Ovary (tissue), 9 donors: ENCODE measurements around the gene ELOVL2. TPM values are rescaled to one million over a fixed set of nuclear protein-coding genes. Genes with fewer than 3 reads are reported as not detected.

Source experiments
- DNase-seq, 5 donors: peaks; one replicate each; pipeline ENCODE4 v3.0.0-alpha.2; 2019 to 2020
- H3K27ac ChIP-seq, 2 donors: fragments of 200-600 bp; one replicate each; pipeline versions ENCODE4 v1.5.1 to v1.8.0; 2019 to 2022
- H3K27me3 ChIP-seq: fragments of 200-600 bp; one replicate; pipeline ENCODE4 v1.8.0; 2022
- H3K36me3 ChIP-seq: fragments of 200-600 bp; sonication (generic); one replicate; pipeline ENCODE4 v1.5.1; 2019
- H3K4me1 ChIP-seq: one replicate; pipeline ENCODE4 v1.8.1; 2013; ENCODE audit warnings: mild to moderate bottlenecking, moderate library complexity; ENCODE audit not compliant: insufficient read depth
- H3K4me3 ChIP-seq: fragments of 200-600 bp; sonication (generic); one replicate; pipeline ENCODE4 v1.5.1; 2017
- H3K9me3 ChIP-seq, 2 donors: fragments of 200-600 bp in 1 of 2; sonication (generic) in 1 of 2; one replicate each; pipeline versions ENCODE4 v1.5.1 to v1.8.1; 2013 to 2019; ENCODE audit warnings: mild to moderate bottlenecking in 1 of 2, moderate library complexity in 1 of 2
- CTCF ChIP-seq, 3 donors: fragments of 450-650 bp in 2 of 3; fragments of 200-600 bp in 1 of 3; IDR thresholded peaks; one replicate each; pipeline versions ENCODE4 v1.5.1 to v1.8.0; 2016 to 2022; ENCODE audit warnings: antibody characterized with exemption in 3 of 3, mild to moderate bottlenecking in 1 of 3
- EP300 ChIP-seq: sonication (generic); formaldehyde crosslinking; IDR thresholded peaks from one replicate; pipeline ENCODE4 v1.6.1; 2017; ENCODE audit warnings: antibody characterized with exemption
- POLR2A ChIP-seq: fragments of 450-650 bp; IDR thresholded peaks from one replicate; pipeline ENCODE4 v1.6.1; 2017; ENCODE audit warnings: antibody characterized with exemption, mild to moderate bottlenecking, moderate library complexity
- WGBS, 3 donors: extraction: QIAGEN DNeasy Blood & Tissue Kit in 1 of 3; methylation state at CpG; one replicate each; pipeline versions ENCODE4 v1.1.5 to v1.1.7; 2013 to 2017; 5-methylcytosine and 5-hydroxymethylcytosine counted together
- intact Hi-C, 4 donors: fragments of 100-400 bp; cut with DNase I; formaldehyde crosslinking; loops; one replicate each; pipeline versions ENCODE4 v1.11.0 to v1.15.1; 2022 to 2023
- polyA plus RNA-seq, 2 donors: library from polyadenylated mRNA; stranded (reverse); fragments of 200-250 nt in 1 of 2; fragments of 350-450 nt in 1 of 2; fragmentation: Illumina TruSeq in 1 of 2; extraction: RNeasy Lipid Tissue Mini Kit (QIAGEN cat#74804) in 1 of 2; gene quantifications; one replicate each; pipeline ENCODE4 v1.2.3, GENCODE V29; 2013 to 2014
- total RNA-seq, 7 donors: library from RNA; depleted of rRNA in 2 of 7; stranded (reverse); fragments of >200 nt in 2 of 7; fragmentation: NEBNext Ultra II Directional in 3 of 7; extraction: Animal tissue kit (Norgen Biotek cat#: 25700) in 3 of 7; gene quantifications; one replicate each; pipeline versions ENCODE4 v1.1.0 to v1.2.4, GENCODE V29; 2016 to 2023
- donor health status: DM: no; HTN: no; CAD: no; lungs with moderate emphysema.
- donor health status: DM: no; HTN: no; CAD: no.
- donor health status: Bipolar disorder and iron deficiency.
- donor health status: DM: yes; HTN: yes; CAD: no.
- donor health status: DM: no; HTN: no; CAD: no.
- donor health status: DM: yes; HTN: yes; CAD: no.

ELOVL2 gene
- total and polyA plus RNA-seq, 9 donors: 0.11 to 1.4 (median 0.28) TPM; not detected in 1

- Histone ChIP-seq H3K9me3 (no peaks in the 10 kb centered on the region), H3K27me3 (no peaks in the 10 kb centered on the region), H3K36me3 (no peaks in the 10 kb centered on the region), H3K4me3 (no peak overlapping the region), H3K4me1 (no peaks in the 10 kb centered on the region), H3K27ac (no peak overlapping the region)
- TF ChIP-seq EP300 (no peak), CTCF (IDR thresholded peaks at IDR 0.05) (no peak), POLR2A (no peak)
- intact Hi-C loops: no loop called here
- 89 to 94% (median 94%) methylated on average over 2 of the region's 2 CpGs for WGBS, 3 donors
- no peak for DNase-seq
Measured at GRCh38 chr6:11002176-11002575, 41.9 kb downstream of the ELOVL2 start.

- H3K27ac ChIP-seq: no peak overlapping the region
- H3K27me3 ChIP-seq: no peaks in the 10 kb centered on the region
- no peaks in the 10 kb centered on the region for H3K36me3 ChIP-seq
- DNase-seq: no peak
- whole genome bisulfite sequencing, 3 donors: 0 to 6% (median 3%) methylated on average over 2 of the region's 2 CpGs
- H3K4me1 ChIP-seq: no peaks in the 10 kb centered on the region
- no peak for TF ChIP-seq CTCF (IDR thresholded peaks at IDR 0.05)
- TF ChIP-seq POLR2A: no peak
- no peak for TF ChIP-seq EP300
- intact Hi-C loops: no loop called here
- H3K9me3 ChIP-seq: no peaks in the 10 kb centered on the region
- H3K4me3 ChIP-seq: no peak overlapping the region
Measured at GRCh38 chr6:10999994-11000393, 44.1 kb downstream of the ELOVL2 start.

GRCh38 chr6:10995114-10995707 is 48.9 kb downstream of the ELOVL2 start:
- TF ChIP-seq EP300 (no peak), CTCF (IDR thresholded peaks at IDR 0.05) (no peak), POLR2A (no peak)
- H3K27me3 ChIP-seq: no peaks in the 10 kb centered on the region
- no peak for DNase-seq
- WGBS, 3 donors: 57 to 62% (median 59%) methylated on average over 4 of the region's 4 CpGs
- H3K9me3 ChIP-seq: no peaks in the 10 kb centered on the region
- no peak overlapping the region for H3K27ac ChIP-seq
- no peaks in the 10 kb centered on the region for H3K4me1 ChIP-seq
- H3K36me3 ChIP-seq: no peaks in the 10 kb centered on the region
- intact Hi-C loops: no loop called here
- no peak overlapping the region for H3K4me3 ChIP-seq

- Histone ChIP-seq H3K4me3 (no peak overlapping the region), H3K27ac (no peak overlapping the region), H3K27me3 (no peaks in the 10 kb centered on the region), H3K4me1 (no peaks in the 10 kb centered on the region), H3K9me3 (no peaks in the 10 kb centered on the region), H3K36me3 (no peaks in the 10 kb centered on the region)
- DNase-seq: no peak
- intact Hi-C loops: no loop called here
- TF ChIP-seq EP300 (no peak), CTCF (IDR thresholded peaks at IDR 0.05) (no peak), POLR2A (no peak)
- 96 to 97% (median 96%) methylated on average over 8 of the region's 8 CpGs for WGBS, 3 donors
Measured at GRCh38 chr6:10993896-10994295, 50.2 kb downstream of the ELOVL2 start.
